Measurements from ENCODE around the gene RB1.

The RB1 gene

GRCh38 chr13:48370815-48371214 is 67.3 kb downstream of the RB1 start:
- FAIRE-seq (no peak), DNase-seq (ENCODE audit: insufficient read length) (no peak)
- TF ChIP-seq POLR2AphosphoS5 (IDR thresholded peaks at IDR 0.05; ENCODE audit: low read depth, low read length) = no peak
- TF ChIP-seq POLR2A (IDR thresholded peaks at IDR 0.05; ENCODE audit: low read depth, low read length) = no peak
- TF ChIP-seq TAF1 (IDR thresholded peaks at IDR 0.05; ENCODE audit: borderline replicate concordance, low read depth, low read length) = no peak

- DNase-seq (ENCODE audit: insufficient read length) (no peak), FAIRE-seq (no peak)
- no peak for TF ChIP-seq TAF1 (IDR thresholded peaks at IDR 0.05; ENCODE audit: borderline replicate concordance, low read depth, low read length)
These were observed 74.3 kb downstream of the RB1 start for GRCh38 chr13:48377857-48378256.

GRCh38 chr13:48380581-48380980 is 77.0 kb downstream of the RB1 start:
- TF ChIP-seq POLR2AphosphoS5 (IDR thresholded peaks at IDR 0.05; ENCODE audit: low read depth, low read length) (no peak), TAF1 (IDR thresholded peaks at IDR 0.05; ENCODE audit: borderline replicate concordance, low read depth, low read length) (no peak), POLR2A (IDR thresholded peaks at IDR 0.05; ENCODE audit: low read depth, low read length) (no peak)
- FAIRE-seq (no peak), DNase-seq (ENCODE audit: insufficient read length) (no peak)

GRCh38 chr13:48383384-48383783 is 79.8 kb downstream of the RB1 start:
- TF ChIP-seq POLR2AphosphoS5 (IDR thresholded peaks at IDR 0.05; ENCODE audit: low read depth, low read length) (no peak), TAF1 (IDR thresholded peaks at IDR 0.05; ENCODE audit: borderline replicate concordance, low read depth, low read length) (no peak), POLR2A (IDR thresholded peaks at IDR 0.05; ENCODE audit: low read depth, low read length) (no peak)
- DNase-seq (ENCODE audit: insufficient read length) (no peak), FAIRE-seq (no peak)

- FAIRE-seq (no peak), DNase-seq (ENCODE audit: insufficient read length) (no peak)
- no peak for TF ChIP-seq POLR2AphosphoS5 (IDR thresholded peaks at IDR 0.05; ENCODE audit: low read depth, low read length)
- TF ChIP-seq TAF1 (IDR thresholded peaks at IDR 0.05; ENCODE audit: borderline replicate concordance, low read depth, low read length) = no peak
- TF ChIP-seq POLR2A (IDR thresholded peaks at IDR 0.05; ENCODE audit: low read depth, low read length) = no peak
These were observed 83.3 kb downstream of the RB1 start for GRCh38 chr13:48386816-48387215.

- FAIRE-seq = no peak
- no peak for TF ChIP-seq TAF1 (IDR thresholded peaks at IDR 0.05; ENCODE audit: borderline replicate concordance, low read depth, low read length)
- no peak for TF ChIP-seq POLR2AphosphoS5 (IDR thresholded peaks at IDR 0.05; ENCODE audit: low read depth, low read length)
- no peak for TF ChIP-seq POLR2A (IDR thresholded peaks at IDR 0.05; ENCODE audit: low read depth, low read length)
These were observed 87.7 kb downstream of the RB1 start for GRCh38 chr13:48391257-48391656.

GRCh38 chr13:48393030-48393697 is 89.6 kb downstream of the RB1 start:
- no peak for TF ChIP-seq POLR2A (IDR thresholded peaks at IDR 0.05; ENCODE audit: low read depth, low read length)
- TF ChIP-seq POLR2AphosphoS5 (IDR thresholded peaks at IDR 0.05; ENCODE audit: low read depth, low read length) = no peak
- TF ChIP-seq TAF1 (IDR thresholded peaks at IDR 0.05; ENCODE audit: borderline replicate concordance, low read depth, low read length) = no peak
- FAIRE-seq (no peak), DNase-seq (ENCODE audit: insufficient read length) (no peak)

More at GRCh38 chr13:48391257-48391656, 87.7 kb downstream of the RB1 start:
- no peak for DNase-seq (ENCODE audit: insufficient read length)

GRCh38 chr13:48393698-48394085 is 90.1 kb downstream of the RB1 start:
- no peak for TF ChIP-seq POLR2AphosphoS5 (IDR thresholded peaks at IDR 0.05; ENCODE audit: low read depth, low read length)
- no peak for TF ChIP-seq POLR2A (IDR thresholded peaks at IDR 0.05; ENCODE audit: low read depth, low read length)
- no peak for TF ChIP-seq TAF1 (IDR thresholded peaks at IDR 0.05; ENCODE audit: borderline replicate concordance, low read depth, low read length)
- no peak for FAIRE-seq

GRCh38 chr13:48397744-48398143 is 94.2 kb downstream of the RB1 start:
- DNase-seq (ENCODE audit: insufficient read length) (no peak), FAIRE-seq (no peak)
- TF ChIP-seq POLR2AphosphoS5 (IDR thresholded peaks at IDR 0.05; ENCODE audit: low read depth, low read length) = no peak
- no peak for TF ChIP-seq TAF1 (IDR thresholded peaks at IDR 0.05; ENCODE audit: borderline replicate concordance, low read depth, low read length)
- TF ChIP-seq POLR2A (IDR thresholded peaks at IDR 0.05; ENCODE audit: low read depth, low read length) = no peak

More at GRCh38 chr13:48393698-48394085, 90.1 kb downstream of the RB1 start:
- DNase-seq (ENCODE audit: insufficient read length) = no peak

- no peak for DNase-seq (ENCODE audit: insufficient read length)
- TF ChIP-seq TAF1 (IDR thresholded peaks at IDR 0.05; ENCODE audit: borderline replicate concordance, low read depth, low read length) = no peak
- FAIRE-seq = no peak
These were observed 95.0 kb downstream of the RB1 start for GRCh38 chr13:48398450-48399095.

- FAIRE-seq (peak; percentile 5), DNase-seq (ENCODE audit: insufficient read length) (no peak)
- no peak for TF ChIP-seq POLR2A (IDR thresholded peaks at IDR 0.05; ENCODE audit: low read depth, low read length)
- TF ChIP-seq TAF1 (IDR thresholded peaks at IDR 0.05; ENCODE audit: borderline replicate concordance, low read depth, low read length) = no peak
- TF ChIP-seq POLR2AphosphoS5 (IDR thresholded peaks at IDR 0.05; ENCODE audit: low read depth, low read length) = no peak
These were observed 96.6 kb downstream of the RB1 start for GRCh38 chr13:48400090-48400694.

- TF ChIP-seq POLR2AphosphoS5 (IDR thresholded peaks at IDR 0.05; ENCODE audit: low read depth, low read length) (no peak), POLR2A (IDR thresholded peaks at IDR 0.05; ENCODE audit: low read depth, low read length) (no peak), TAF1 (IDR thresholded peaks at IDR 0.05; ENCODE audit: borderline replicate concordance, low read depth, low read length) (no peak)
- DNase-seq (ENCODE audit: insufficient read length) (no peak), FAIRE-seq (peak; percentile 88)
These were observed 97.3 kb downstream of the RB1 start for GRCh38 chr13:48400850-48401291.

All from GM12892 (cell line).